Loucy (cell line): Measurements from ENCODE around the gene SDR42E2.

ENCODE experiments used
- H2AFZ ChIP-seq: fragments of 200-600 bp; sonication (generic); 2 replicates; pipeline ENCODE4 v1.6.0; 2016; ENCODE audit warnings: antibody characterized with exemption, mild to moderate bottlenecking, low read length, moderate library complexity
- H3F3A ChIP-seq: fragments of 200-600 bp; 2 replicates; pipeline ENCODE4 v1.6.0; 2016; ENCODE audit warnings: antibody characterized with exemption, low read depth, mild to moderate bottlenecking
- H3K27me3 ChIP-seq: fragments of 200-600 bp; sonication (generic); 2 replicates; pipeline ENCODE4 v1.6.1; 2014; ENCODE audit warnings: low read length, mild to moderate bottlenecking; ENCODE audit not compliant: insufficient read depth, poor library complexity, severe bottlenecking
- H3K36me3 ChIP-seq: fragments of 200-600 bp; sonication (generic); 2 replicates; pipeline ENCODE4 v1.6.1; 2016; ENCODE audit warnings: low read length; ENCODE audit not compliant: insufficient read depth
- H3K4me1 ChIP-seq: fragments of 200-600 bp; sonication (generic); 2 replicates; pipeline ENCODE4 v1.5.1; 2014; ENCODE audit warnings: low read length, mild to moderate bottlenecking; ENCODE audit not compliant: insufficient read depth, poor library complexity, severe bottlenecking
- H3K4me2 ChIP-seq: fragments of 200-600 bp; sonication (generic); 2 replicates; pipeline ENCODE4 v1.6.0; 2014; ENCODE audit warnings: antibody characterized with exemption, low read length, low read depth, mild to moderate bottlenecking; ENCODE audit not compliant: poor library complexity, severe bottlenecking
- H3K4me3 ChIP-seq: fragments of 200-600 bp; sonication (generic); 2 replicates; pipeline ENCODE4 v1.5.1; 2014; ENCODE audit warnings: low read length, mild to moderate bottlenecking, mixed read lengths; ENCODE audit not compliant: poor library complexity, severe bottlenecking
- H3K79me2 ChIP-seq: fragments of 200-600 bp; sonication (generic); 2 replicates; pipeline ENCODE4 v1.6.1; 2014; ENCODE audit warnings: low read length; ENCODE audit not compliant: insufficient read depth
- H3K9ac ChIP-seq: fragments of 200-600 bp; sonication (generic); 2 replicates; pipeline ENCODE4 v1.6.0; 2014; ENCODE audit warnings: mild to moderate bottlenecking, low read depth, low read length, moderate library complexity; ENCODE audit not compliant: poor library complexity, severe bottlenecking
- H3K9me2 ChIP-seq: fragments of 200-600 bp; sonication (generic); replicated peaks from 2 replicates; pipeline ENCODE4 v1.6.1; 2016; ENCODE audit warnings: low read depth, low read length, mixed read lengths
- H3K9me3 ChIP-seq: fragments of 200-600 bp; sonication (generic); 2 replicates; pipeline ENCODE4 v1.6.1; 2014; ENCODE audit warnings: mild to moderate bottlenecking, antibody characterized with exemption, low read length, low read depth; ENCODE audit not compliant: insufficient read depth
- H4K20me1 ChIP-seq: fragments of 200-600 bp; sonication (generic); 2 replicates; pipeline ENCODE4 v1.6.0; 2014; ENCODE audit warnings: antibody characterized with exemption, low read length, mild to moderate bottlenecking; ENCODE audit not compliant: insufficient read depth, poor library complexity, severe bottlenecking
- CTCF ChIP-seq: fragments of 200-600 bp; sonication (generic); conservative IDR thresholded peaks from 2 replicates; pipeline ENCODE4 v1.5.1; 2014; ENCODE audit warnings: mild to moderate bottlenecking, antibody characterized with exemption, low read length
- EZH2phosphoT487 ChIP-seq: fragments of 200-600 bp; IDR thresholded peaks from 2 replicates; pipeline ENCODE4 v1.6.1; 2018; ENCODE audit warnings: antibody characterized with exemption, mild to moderate bottlenecking, moderate library complexity, borderline replicate concordance

The SDR42E2 gene

GRCh38 chr16:22120440-22120839 lies 41.9 kb upstream of the SDR42E2 start:
- Histone ChIP-seq H4K20me1 (no peaks in the 10 kb centered on the region), H2AFZ (no peak overlapping the region), H3K9ac (no peak overlapping the region), H3K79me2 (no peaks in the 10 kb centered on the region), H3K4me2 (no peak overlapping the region), H3K4me1 (no peaks in the 10 kb centered on the region), H3K36me3 (no peaks in the 10 kb centered on the region), H3F3A (no peaks in the 10 kb centered on the region), H3K4me3 (no peak overlapping the region), H3K27me3 (no peaks in the 10 kb centered on the region), H3K9me2 (no peaks in the 10 kb centered on the region), H3K9me3 (no peaks in the 10 kb centered on the region)
- TF ChIP-seq CTCF (peak; percentile 37), EZH2phosphoT487 (no peak)

GRCh38 chr16:22122239-22122638 lies 40.1 kb upstream of the SDR42E2 start:
- no peak overlapping the region for H3K4me3 ChIP-seq
- H3K27me3 ChIP-seq = no peaks in the 10 kb centered on the region
- no peaks in the 10 kb centered on the region for H3F3A ChIP-seq
- H3K9me3 ChIP-seq = no peaks in the 10 kb centered on the region
- TF ChIP-seq CTCF (no peak), EZH2phosphoT487 (no peak)
- no peaks in the 10 kb centered on the region for H3K4me1 ChIP-seq
- no peaks in the 10 kb centered on the region for H3K79me2 ChIP-seq
- no peaks in the 10 kb centered on the region for H4K20me1 ChIP-seq
- H3K36me3 ChIP-seq = no peaks in the 10 kb centered on the region
- no peak overlapping the region for H2AFZ ChIP-seq
- H3K4me2 ChIP-seq = no peak overlapping the region
- no peaks in the 10 kb centered on the region for H3K9me2 ChIP-seq
- H3K9ac ChIP-seq = no peak overlapping the region

- TF ChIP-seq EZH2phosphoT487 (no peak), CTCF (peak; percentile 51)
- H3K4me2 ChIP-seq = no peak overlapping the region
These were observed 39.2 kb upstream of the SDR42E2 start for GRCh38 chr16:22123146-22123545.

More at GRCh38 chr16:22123146-22123545, 39.2 kb upstream of the SDR42E2 start:
- no peaks in the 10 kb centered on the region for H3K9me2 ChIP-seq
- no peaks in the 10 kb centered on the region for H3F3A ChIP-seq
- H3K36me3 ChIP-seq = no peaks in the 10 kb centered on the region
- no peak overlapping the region for H2AFZ ChIP-seq
- H3K9me3 ChIP-seq = no peaks in the 10 kb centered on the region
- H3K4me1 ChIP-seq = no peaks in the 10 kb centered on the region
- H3K4me3 ChIP-seq = no peak overlapping the region
- no peaks in the 10 kb centered on the region for H3K79me2 ChIP-seq
- no peaks in the 10 kb centered on the region for H4K20me1 ChIP-seq
- H3K27me3 ChIP-seq = no peaks in the 10 kb centered on the region
- no peak overlapping the region for H3K9ac ChIP-seq
